K562 treated with DMSO at 1 percent for 12 hours (cell line): ENCODE results near the gene ZNF277. TPM values are rescaled to one million over a fixed set of nuclear protein-coding genes. Genes with fewer than 3 reads are reported as not detected.

Experiments
- total RNA-seq: library from RNA; unstranded; fragments of 300-600 nt; gene quantifications from 2 replicates; pipeline ENCODE4 v1.2.3, GENCODE V29; 2022; ENCODE audit not compliant: insufficient read depth

The ZNF277 gene, protein sequence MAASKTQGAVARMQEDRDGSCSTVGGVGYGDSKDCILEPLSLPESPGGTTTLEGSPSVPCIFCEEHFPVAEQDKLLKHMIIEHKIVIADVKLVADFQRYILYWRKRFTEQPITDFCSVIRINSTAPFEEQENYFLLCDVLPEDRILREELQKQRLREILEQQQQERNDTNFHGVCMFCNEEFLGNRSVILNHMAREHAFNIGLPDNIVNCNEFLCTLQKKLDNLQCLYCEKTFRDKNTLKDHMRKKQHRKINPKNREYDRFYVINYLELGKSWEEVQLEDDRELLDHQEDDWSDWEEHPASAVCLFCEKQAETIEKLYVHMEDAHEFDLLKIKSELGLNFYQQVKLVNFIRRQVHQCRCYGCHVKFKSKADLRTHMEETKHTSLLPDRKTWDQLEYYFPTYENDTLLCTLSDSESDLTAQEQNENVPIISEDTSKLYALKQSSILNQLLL
- 22.3 and 38.9 TPM in 2 replicates for total RNA-seq

DNA sequence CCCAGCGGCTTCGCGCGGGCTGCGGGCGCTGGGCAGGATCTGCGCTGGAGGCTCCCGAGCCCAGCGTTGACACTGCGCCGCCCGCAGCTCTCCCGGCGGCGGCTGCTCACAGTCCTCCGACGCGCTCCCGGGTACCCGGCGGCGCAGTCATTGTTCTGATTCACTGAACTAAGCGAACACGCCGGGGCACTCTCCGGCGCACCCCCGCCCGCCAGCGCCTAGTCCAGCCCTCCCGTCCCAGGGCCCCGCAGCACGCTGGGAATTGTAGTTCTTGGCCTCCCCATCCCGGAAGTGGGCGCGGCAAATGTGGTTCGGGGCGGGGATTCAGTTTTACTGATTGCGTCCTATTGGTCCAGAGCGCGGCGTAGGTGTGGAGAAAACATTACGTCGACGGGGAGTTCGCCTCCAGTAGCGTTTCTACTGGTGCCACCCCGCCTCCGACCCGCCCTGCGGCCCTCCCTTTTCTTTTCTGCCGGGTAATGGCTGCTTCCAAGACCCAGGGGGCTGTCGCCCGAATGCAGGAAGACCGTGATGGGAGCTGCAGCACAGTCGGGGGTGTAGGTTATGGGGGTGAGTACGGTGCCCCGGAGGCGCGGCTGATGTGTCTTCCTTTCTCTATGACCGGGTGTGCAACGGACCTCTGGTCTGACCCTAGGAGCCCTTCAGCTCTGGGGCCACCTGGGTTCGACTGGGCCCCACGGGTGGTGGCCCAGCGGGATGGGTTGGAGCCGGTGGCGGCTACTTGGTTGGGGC is at the start of gene ZNF277, which contains the start of gene DOCK4:
ZNF277 (plus strand) TSS at position 458 of the 753 bp plus-strand sequence; CDS start at position 480, 22 bp downstream.
DOCK4 (minus strand) TSS at position 162 of the 753 bp plus-strand sequence. CDS start 261 bp downstream, outside the sequence.

Other genes starting within 250 kb of the ZNF277 start
- gene DOCK4, start 296 bp upstream of the ZNF277 start, total RNA-seq, result 0.57 and 1.9 TPM in 2 replicates
- gene IFRD1, start 243.8 kb downstream of the ZNF277 start, total RNA-seq, result 31.9 and 51.1 TPM in 2 replicates